ENCODE data around the gene ZNF616.

ZNF616 gene

DNA sequence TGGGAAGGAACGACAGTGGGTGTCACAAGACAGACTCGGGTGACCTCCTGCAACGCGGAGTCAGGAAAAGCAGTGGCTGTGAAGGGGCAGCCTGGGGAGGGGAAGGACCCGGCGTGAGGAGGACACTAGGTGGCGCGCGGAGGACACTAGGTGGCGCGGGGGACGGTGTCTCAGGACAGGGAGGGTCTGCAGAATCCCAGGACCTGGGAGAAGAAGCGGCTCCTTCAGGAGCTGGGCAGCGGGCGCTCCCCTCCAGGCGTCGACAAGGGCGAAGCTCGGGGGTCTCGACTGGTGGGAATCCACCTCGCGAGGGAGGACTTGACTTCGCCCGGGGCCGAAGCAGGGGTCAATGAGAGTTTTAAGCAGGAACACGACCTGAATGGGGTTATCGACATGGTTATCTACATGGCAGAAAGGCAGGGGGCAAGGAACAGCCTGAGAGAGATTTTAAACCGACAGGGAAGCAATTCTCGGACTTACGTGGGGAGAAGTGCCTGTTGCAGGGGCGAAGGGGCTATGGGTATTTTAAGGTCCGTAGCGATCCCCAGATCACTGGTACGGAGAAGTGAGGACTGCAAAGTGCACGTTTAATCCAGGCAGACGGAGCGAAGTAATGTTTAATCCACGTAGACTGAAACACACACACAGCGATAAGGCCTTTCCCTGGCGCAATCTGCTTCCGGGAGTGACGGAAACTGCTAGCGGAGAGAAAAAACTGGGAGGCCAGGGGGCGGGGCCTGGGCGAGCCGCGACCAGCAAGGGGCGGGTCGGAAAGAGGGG is at the start of gene ZNF616:
Gene ZNF616 (minus strand): TSS at position 687 of the 780 bp plus-strand sequence. CDS start 9,426 bp downstream, outside the sequence.
- in situ Hi-C loops (cut with MboI; ENCODE audit: low sequenced_read_pairs): no loop called here

DNA sequence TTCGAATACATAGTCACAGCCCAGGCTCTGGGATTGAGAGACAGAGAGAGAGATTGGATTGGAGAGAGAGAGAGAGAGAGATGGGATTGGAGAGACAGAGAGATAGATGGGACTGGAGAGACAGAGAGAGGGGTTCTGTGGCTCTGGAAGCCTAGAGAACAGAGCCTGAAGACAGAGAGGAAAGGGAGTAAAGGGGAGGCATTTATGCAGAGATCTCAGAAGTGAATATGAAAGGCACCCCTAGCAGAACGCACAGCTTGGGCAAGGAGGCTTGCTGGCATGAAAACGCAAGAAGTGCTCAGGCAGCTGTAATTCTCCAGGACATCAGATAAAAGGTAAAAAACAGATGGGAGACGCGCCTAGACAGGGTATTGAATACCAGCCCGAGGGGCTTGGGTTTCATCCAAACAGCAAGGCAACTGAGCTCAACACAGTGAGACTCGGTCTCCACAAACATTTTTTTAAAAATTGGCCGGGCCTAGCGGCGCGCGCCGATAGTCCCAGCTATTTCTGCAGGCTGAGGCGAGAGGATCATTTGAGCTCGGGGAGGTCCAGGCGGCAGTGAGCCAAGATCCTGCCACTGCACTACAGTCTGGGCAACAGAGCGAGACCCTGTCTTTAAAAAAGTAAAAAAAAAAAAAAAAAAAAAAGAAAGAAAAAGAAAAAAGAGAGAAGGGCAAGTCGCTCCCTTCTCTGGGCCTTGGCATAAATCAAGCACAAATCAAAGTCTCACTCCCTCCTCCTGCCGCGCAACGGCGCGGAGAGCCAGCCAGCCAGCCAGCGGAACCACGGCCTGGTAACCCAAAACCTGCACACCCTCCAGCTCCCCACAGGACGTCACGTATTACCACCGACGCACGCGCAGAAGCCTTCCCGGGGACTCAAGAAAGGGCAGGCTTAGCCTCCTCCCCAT is 49.3 kb upstream of the ZNF616 start:
- in situ Hi-C loops (cut with MboI; ENCODE audit: low sequenced_read_pairs): no loop called here

GRCh38 chr19:52187407-52187806 is 47.7 kb upstream of the ZNF616 start:
- in situ Hi-C loops (cut with MboI; ENCODE audit: low sequenced_read_pairs): no loop called here

DNA sequence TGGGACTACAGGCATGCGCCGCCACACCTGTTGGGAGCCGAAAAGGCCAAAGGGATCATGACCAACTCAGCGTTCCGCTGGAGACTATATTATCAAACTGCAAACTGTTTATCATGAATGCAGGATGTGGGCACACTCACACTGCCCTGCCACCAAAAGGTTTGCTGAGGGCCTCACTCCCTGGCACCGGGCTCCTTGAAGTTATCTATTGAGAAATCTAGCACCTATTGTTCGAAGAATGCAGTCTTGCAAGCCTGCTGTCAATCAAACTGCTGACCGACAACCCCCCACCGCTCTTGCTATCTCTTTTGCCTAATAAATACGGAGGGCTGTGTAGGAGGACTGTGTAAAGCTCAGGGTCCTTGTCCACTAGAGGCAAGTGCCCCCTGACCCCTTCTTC is 36.8 kb upstream of the ZNF616 start:
- in situ Hi-C loops (cut with MboI; ENCODE audit: low sequenced_read_pairs): no loop called here

GRCh38 chr19:52172347-52172746 is 32.6 kb upstream of the ZNF616 start:
- in situ Hi-C loops (cut with MboI; ENCODE audit: low sequenced_read_pairs): no loop called here

DNA sequence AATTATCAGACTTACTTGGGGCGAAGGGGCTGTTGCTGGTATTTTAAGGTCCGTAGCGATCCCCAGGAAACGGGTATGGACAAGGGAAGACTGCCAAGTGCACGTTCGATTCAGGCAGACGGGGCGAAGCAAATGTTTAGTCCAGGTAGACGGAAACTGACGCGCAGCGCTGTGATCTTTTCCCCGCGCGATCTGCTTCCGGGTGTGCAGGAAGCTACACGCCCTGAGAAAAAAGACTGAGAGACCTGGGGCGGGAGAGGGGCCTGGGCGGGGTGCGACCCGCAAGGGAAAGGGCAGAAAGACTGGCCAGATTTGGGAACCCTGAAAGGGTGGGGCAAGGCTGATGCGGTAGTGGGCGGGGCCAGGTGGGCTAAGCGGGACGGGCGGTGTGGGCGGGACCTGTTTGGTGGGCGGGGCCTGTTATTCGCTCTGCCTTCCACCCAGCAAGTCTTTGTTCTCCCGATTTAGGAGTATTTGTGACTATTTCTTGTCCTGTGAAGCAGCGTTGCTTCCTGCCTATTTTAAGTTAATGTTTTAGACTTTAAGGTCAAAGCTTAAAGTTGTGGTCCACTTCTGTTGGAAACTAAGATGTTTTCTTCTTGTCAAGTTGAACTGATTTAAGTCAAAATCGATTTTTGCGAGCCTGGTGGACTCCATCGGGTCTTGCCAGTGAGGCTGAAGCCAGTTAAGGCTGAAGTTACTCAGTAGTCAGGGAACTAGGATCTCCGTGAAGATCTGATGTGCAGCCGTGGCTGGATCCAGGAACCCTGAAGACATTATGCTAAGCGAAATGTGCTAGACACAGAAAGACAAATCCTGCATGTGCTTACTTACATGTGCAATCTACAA is 31.8 kb upstream of the ZNF616 start, which contains the start of gene ZNF836:
Gene ZNF836 (minus strand): TSS at position 301 of the 849 bp plus-strand sequence. CDS start 3,549 bp downstream, outside the sequence.
- in situ Hi-C loops (cut with MboI; ENCODE audit: low sequenced_read_pairs): no loop called here

DNA sequence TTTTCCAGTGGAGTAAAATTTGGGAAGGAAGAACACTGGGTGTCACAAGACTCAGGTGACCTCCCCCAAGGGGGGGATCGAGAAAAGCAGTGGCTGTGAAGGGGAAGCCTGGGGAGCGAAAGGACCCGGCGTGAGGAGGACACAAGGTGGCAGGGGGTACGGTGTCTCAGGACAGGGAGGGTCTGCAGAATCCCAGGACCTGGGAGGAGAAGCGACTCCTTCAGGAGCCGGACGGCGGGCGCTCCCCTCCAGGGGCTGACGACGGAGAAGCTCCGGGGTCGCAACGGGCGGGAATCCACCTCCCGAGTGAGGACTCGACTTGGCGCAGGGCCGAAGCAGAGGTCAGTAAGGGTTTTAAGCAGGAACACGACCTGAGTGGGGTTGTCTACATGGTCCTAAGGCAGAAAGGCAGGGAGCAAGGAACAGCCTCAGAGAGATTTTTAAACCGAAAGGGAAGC is 31.2 kb upstream of the ZNF616 start:
- in situ Hi-C loops (cut with MboI; ENCODE audit: low sequenced_read_pairs): no loop called here

- in situ Hi-C loops (cut with MboI; ENCODE audit: low sequenced_read_pairs): no loop called here
Observed at GRCh38 chr19:52170304-52170703, 30.6 kb upstream of the ZNF616 start.

GRCh38 chr19:52155596-52156359 is 16.0 kb upstream of the ZNF616 start:
- in situ Hi-C loops (cut with MboI; ENCODE audit: low sequenced_read_pairs): no loop called here

- in situ Hi-C loops (cut with MboI; ENCODE audit: low sequenced_read_pairs): no loop called here
Observed at GRCh38 chr19:52148256-52148655, 8.5 kb upstream of the ZNF616 start.

DNA sequence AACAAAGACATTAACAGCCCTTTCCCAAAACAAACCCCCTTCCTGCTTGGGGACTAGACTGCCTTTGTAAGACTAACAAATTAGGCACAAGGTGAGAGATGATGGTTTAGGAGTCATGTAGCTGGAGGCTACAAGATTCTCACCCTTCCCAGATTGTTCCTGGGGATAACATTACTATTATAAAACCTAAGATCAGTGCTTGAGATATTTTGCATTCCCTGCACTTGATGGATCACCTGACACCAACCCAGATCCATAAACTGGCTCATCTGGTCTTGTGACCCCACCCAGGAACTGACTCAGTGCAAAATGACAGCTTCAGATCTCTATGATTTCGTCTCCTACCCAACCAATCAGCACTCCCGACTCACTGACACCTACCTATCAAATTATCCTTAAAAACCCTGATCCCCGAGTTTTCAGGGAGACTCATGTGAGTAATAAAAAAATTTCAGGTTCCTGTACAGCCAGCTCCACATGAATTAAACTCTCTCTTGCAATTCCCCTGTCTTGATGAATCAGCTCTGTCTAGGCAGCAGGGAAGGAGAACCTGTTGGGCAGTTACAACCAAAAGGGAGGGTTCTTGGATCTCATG is 2.4 kb upstream of the ZNF616 start:
- in situ Hi-C loops (cut with MboI; ENCODE audit: low sequenced_read_pairs): no loop called here

GRCh38 chr19:52141203-52141602 is 1.5 kb upstream of the ZNF616 start:
- in situ Hi-C loops (cut with MboI; ENCODE audit: low sequenced_read_pairs): no loop called here

- in situ Hi-C loops (cut with MboI; ENCODE audit: low sequenced_read_pairs): no loop called here
Observed at GRCh38 chr19:52140032-52140710, 433 bp upstream of the ZNF616 start.

- in situ Hi-C loops (cut with MboI; ENCODE audit: low sequenced_read_pairs): no loop called here
Observed at GRCh38 chr19:52138983-52139251, 821 bp downstream of the ZNF616 start.

GRCh38 chr19:52138278-52138982 is 1.3 kb downstream of the ZNF616 start:
- in situ Hi-C loops (cut with MboI; ENCODE audit: low sequenced_read_pairs): no loop called here

GRCh38 chr19:52120286-52120685 is 19.5 kb downstream of the ZNF616 start:
- in situ Hi-C loops (cut with MboI; ENCODE audit: low sequenced_read_pairs): no loop called here

GRCh38 chr19:52115526-52116053 is 24.1 kb downstream of the ZNF616 start:
- in situ Hi-C loops (cut with MboI; ENCODE audit: low sequenced_read_pairs): no loop called here

GRCh38 chr19:52114691-52115090 is 25.0 kb downstream of the ZNF616 start:
- in situ Hi-C loops (cut with MboI; ENCODE audit: low sequenced_read_pairs): no loop called here

Data from HL-60/S4 treated with phorbol 12-myristate 13-acetate at 8.2 ng/mL for 4 days and 3 days (cell line).